HL-60 (cell line): ENCODE results near the gene USH1C.

Experiments
- DNase-seq, 2 experiments: peaks; one replicate each; pipeline ENCODE4 v3.0.0-alpha.2; 2010 to 2020; ENCODE audit warnings: low read depth in 1 of 2, low spot score in 1 of 2
- H3K27ac ChIP-seq: fragments of 250-450 bp; sonication (Bioruptor Pico); replicated peaks from 2 replicates; pipeline ENCODE4 v1.5.1; 2020; ENCODE audit warnings: mild to moderate bottlenecking, moderate library complexity
- H3K27me3 ChIP-seq: fragments of 250-450 bp; sonication (Bioruptor Pico); 2 replicates; pipeline ENCODE4 v1.5.1; 2021; ENCODE audit warnings: mild to moderate bottlenecking, moderate library complexity; ENCODE audit not compliant: insufficient read depth, poor library complexity, severe bottlenecking
- H3K4me3 ChIP-seq: replicated peaks from 2 replicates; pipeline ENCODE4 v1.5.1; 2011; ENCODE audit warnings: mild to moderate bottlenecking, control low read depth, low read length; ENCODE audit not compliant: insufficient read depth
- CTCF ChIP-seq: IDR thresholded peaks from one replicate; pipeline ENCODE4 v1.5.1; 2011; ENCODE audit warnings: low read length, control low read depth, inconsistent platforms; ENCODE audit not compliant: insufficient read depth
- GABPA ChIP-seq: IDR thresholded peaks from 2 replicates; pipeline ENCODE4 v1.6.1; 2012; ENCODE audit warnings: low read depth
- POLR2AphosphoS5 ChIP-seq: IDR thresholded peaks from 2 replicates; pipeline ENCODE4 v1.6.1; 2012; ENCODE audit warnings: low read depth
- REST ChIP-seq: IDR thresholded peaks from 2 replicates; pipeline ENCODE4 v1.6.1; 2012; ENCODE audit warnings: low read depth; ENCODE audit not compliant: insufficient replicate concordance
- SPI1 ChIP-seq: IDR thresholded peaks from 2 replicates; pipeline ENCODE4 v1.6.1; 2012; ENCODE audit warnings: low read depth, mild to moderate bottlenecking, borderline replicate concordance

USH1C gene

DNA sequence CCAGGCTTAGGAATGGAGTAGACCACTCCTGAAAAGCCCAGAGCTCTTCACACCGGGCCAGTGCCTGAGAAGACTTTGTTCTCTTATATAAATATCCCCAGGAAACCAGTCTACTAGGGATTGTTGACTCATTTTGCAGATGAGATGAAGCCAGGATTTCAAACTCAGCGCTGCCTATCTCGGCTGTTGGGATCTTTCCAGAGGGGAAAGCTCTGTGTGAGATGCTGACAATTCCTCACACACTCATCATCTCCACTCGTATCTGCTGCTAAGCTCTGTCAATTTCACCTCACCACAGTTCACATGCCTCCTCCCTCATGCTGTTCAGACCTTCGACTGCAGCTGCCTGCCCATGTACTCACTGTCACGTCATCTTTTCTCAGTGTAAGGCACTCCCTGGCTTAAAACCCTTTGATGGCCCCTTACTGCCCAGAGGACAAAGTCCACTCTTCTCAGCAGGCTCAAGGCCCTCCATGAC is 12.5 kb downstream of the USH1C start:
- TF ChIP-seq SPI1 (no peak), CTCF (no peak), REST (no peak), POLR2AphosphoS5 (no peak), GABPA (no peak)
- Histone ChIP-seq H3K4me3 (no peak overlapping the region), H3K27ac (no peak overlapping the region), H3K27me3 (peaks cover 2% of the 10 kb centered on the region)
- no peak for DNase-seq

DNA sequence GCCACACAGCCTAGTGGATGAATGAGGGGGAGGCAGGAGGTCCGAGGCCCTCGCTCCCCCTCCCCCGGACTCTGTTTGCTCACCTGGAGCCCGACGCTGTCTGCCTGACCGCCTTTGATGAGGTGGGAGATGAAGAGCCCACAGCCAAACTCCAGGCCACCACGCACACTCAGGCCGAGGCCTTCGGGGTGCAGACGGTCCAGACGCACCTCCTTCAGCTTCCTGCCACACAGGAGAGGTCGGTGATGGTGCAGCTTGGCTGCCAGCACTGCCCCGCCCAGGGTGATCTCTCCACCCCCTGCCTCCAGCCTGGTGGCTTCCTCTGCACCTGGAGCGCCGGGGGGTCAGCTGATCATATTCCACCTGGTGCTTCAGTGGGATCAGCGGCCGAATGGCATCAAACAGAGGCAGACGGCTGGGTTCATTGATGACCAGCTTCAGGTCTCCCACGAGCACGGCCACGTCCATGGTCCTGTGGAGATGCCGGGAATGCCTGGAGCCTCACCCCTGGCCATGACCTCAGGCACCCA is 13.1 kb downstream of the USH1C start:
- no peak for DNase-seq
- Histone ChIP-seq H3K27ac (no peak overlapping the region), H3K4me3 (no peak overlapping the region), H3K27me3 (peaks cover 2% of the 10 kb centered on the region)
- TF ChIP-seq POLR2AphosphoS5: no peak

DNA sequence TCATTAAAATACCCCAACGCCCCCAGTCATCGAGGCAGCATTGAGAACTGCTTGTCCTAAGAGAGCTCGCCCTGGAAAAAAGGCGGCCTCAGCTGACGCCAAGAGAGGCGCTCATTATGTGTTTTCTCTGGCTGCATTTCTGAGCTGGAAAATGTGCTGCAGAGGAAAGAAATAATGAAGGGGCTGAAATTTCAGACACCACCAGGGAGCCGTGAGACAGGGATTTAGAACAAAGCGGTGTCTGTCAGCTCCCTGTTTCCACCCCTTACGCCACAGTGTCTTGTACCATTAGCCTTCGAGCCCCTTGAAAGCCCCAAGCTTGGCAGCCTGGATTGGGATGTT is 14.4 kb downstream of the USH1C start:
- TF ChIP-seq POLR2AphosphoS5 (no peak), SPI1 (no peak), GABPA (no peak), REST (no peak), CTCF (no peak)
- DNase-seq: no peak
- no peak overlapping the region for H3K4me3 ChIP-seq
- H3K27me3 ChIP-seq: peaks cover 4% of the 10 kb centered on the region
- H3K27ac ChIP-seq: no peak overlapping the region

DNA sequence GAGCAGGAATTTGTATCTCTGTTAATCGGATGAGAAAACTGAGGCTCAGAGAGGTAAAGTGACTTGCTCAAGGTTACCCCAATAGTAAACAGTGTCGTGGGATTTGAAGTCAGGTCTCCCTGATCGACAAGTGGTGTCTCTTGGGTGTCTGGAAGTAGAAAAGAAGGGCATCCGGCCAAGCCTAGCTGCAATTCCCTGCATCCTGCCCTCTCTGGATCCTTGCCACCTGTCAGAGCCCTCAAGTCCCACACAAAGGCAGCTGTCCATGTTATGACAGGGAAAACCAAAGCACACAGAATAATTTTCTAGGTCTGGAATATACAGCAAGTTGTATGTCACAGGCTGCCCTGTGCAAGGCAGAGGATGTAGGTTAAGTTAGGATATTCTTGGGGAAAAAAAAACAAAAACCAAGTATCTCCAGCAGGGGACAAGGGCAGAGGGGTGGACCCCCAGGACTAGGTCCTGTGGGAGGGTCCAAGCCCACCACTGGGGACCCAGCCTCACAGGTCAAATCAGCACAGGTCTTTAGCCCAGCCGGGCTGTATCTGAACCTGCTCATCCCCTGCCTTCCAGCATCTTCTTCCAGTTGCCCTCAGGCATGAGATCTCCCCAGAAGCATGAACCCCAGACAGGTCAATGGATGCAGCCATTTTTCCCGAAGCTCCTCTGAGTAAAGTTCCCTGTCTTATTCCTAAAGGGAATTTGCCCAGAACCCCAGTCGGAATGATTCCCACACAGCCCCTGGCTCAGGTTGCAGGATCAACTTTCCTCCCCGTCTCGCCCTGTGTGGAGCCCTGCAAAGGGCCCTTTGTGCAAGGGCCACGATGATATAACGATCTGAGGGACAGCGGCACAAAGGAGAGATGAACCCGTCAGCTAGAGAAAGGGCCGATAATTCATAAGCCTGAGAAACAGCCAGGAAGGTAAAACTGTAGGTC is 15.0 kb downstream of the USH1C start:
- Histone ChIP-seq H3K27me3 (peaks cover 4% of the 10 kb centered on the region), H3K27ac (no peak overlapping the region), H3K4me3 (no peak overlapping the region)
- DNase-seq: no peak
- no peak for TF ChIP-seq SPI1
- no peak for TF ChIP-seq GABPA
- TF ChIP-seq POLR2AphosphoS5: no peak
- no peak for TF ChIP-seq CTCF
- no peak for TF ChIP-seq REST
